Measurements from ENCODE around the gene C4orf17.

GRCh38 chr4:99564921-99565320 lies 54.1 kb downstream of the C4orf17 start:
- TF ChIP-seq RAD21 (conservative IDR thresholded peaks at IDR 0.05), result no peak
- no peak for TF ChIP-seq CTCF (IDR thresholded peaks at IDR 0.05; ENCODE audit: poor library complexity, severe bottlenecking)
- no peak for TF ChIP-seq EZH2 (IDR thresholded peaks at IDR 0.05; ENCODE audit: borderline replicate concordance, insufficient read depth, low read length, poor library complexity, severe bottlenecking)
- no peak for TF ChIP-seq TAF1 (IDR thresholded peaks at IDR 0.05; ENCODE audit: low read depth)
- TF ChIP-seq MXI1 (conservative IDR thresholded peaks at IDR 0.05; ENCODE audit: poor library complexity, severe bottlenecking), result no peak
- no peak for TF ChIP-seq EP300 (conservative IDR thresholded peaks at IDR 0.05; ENCODE audit: poor library complexity, severe bottlenecking)
